ENCODE measurements around the gene SOX4.
A peak's percentile ranks its signal among the peaks of the same experiment; 100 is the strongest.

Gene SOX4

DNA sequence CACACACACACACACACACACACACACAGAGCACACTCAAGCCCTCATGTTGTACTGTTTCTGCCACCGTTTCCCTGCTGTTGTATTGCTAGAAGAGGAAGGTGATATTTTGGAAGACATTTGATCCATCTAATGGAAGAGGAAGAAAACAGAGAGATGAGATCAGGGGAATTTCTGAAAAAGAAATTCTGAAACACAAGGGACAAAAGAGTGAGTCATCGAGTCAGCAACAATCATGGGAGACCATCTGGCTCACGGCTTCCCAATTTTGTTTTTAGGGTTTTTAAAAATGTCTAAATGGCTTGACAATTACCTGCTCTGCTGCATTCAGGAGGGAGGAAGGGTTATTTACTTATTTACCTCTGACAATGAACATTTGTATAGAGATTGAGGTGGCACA is 22.0 kb downstream of the SOX4 start:
- H3K4me2 ChIP-seq (ENCODE audit: low read length), result no peak overlapping the region
- H3K27me3 ChIP-seq (ENCODE audit: control insufficient read depth, insufficient read depth, low read length), result no peaks in the 10 kb centered on the region
- TF ChIP-seq, protein P1, sequence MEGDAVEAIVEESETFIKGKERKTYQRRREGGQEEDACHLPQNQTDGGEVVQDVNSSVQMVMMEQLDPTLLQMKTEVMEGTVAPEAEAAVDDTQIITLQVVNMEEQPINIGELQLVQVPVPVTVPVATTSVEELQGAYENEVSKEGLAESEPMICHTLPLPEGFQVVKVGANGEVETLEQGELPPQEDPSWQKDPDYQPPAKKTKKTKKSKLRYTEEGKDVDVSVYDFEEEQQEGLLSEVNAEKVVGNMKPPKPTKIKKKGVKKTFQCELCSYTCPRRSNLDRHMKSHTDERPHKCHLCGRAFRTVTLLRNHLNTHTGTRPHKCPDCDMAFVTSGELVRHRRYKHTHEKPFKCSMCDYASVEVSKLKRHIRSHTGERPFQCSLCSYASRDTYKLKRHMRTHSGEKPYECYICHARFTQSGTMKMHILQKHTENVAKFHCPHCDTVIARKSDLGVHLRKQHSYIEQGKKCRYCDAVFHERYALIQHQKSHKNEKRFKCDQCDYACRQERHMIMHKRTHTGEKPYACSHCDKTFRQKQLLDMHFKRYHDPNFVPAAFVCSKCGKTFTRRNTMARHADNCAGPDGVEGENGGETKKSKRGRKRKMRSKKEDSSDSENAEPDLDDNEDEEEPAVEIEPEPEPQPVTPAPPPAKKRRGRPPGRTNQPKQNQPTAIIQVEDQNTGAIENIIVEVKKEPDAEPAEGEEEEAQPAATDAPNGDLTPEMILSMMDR (IDR thresholded peaks at IDR 0.05), result no peak
- H3K9me3 ChIP-seq (ENCODE audit: control insufficient read depth, low read length), result no peaks in the 10 kb centered on the region
- H3K79me2 ChIP-seq, result no peaks in the 10 kb centered on the region
- H3K4me1 ChIP-seq, result peaks cover 6% of the 10 kb centered on the region
- no peak overlapping the region for H3K27ac ChIP-seq
- no peaks in the 10 kb centered on the region for H3K36me3 ChIP-seq (ENCODE audit: control insufficient read depth, insufficient read depth, low read length)
- no peak overlapping the region for H3K4me3 ChIP-seq (ENCODE audit: low read depth, low read length)
- no peak overlapping the region for H3K9ac ChIP-seq
- peak overlapping the region; percentile 59 for H2AFZ ChIP-seq

DNA sequence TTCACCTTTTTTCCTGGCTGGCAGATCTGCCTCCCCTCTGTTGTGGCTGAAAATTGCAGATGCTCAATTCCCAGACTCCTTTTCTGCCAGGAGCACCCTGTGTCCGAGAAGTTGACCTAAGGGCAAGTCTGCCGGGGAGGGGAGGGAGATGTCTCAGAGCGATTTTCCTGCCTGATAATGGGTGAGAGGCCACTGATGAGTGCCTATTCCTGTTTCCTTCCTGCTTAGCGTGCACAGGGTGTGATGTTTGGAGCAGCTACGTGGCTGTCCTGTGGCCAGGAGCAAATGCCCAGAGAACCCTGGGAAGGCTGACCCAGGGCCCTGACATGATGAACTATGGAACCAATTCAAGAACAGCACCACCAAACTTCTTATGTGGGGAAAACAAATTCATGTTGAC is 22.5 kb downstream of the SOX4 start:
- Histone ChIP-seq H3K4me2 (ENCODE audit: low read length) (no peak overlapping the region), H3K36me3 (ENCODE audit: control insufficient read depth, insufficient read depth, low read length) (no peaks in the 10 kb centered on the region), H3K79me2 (no peaks in the 10 kb centered on the region), H3K4me1 (peaks cover 6% of the 10 kb centered on the region), H3K27ac (no peak overlapping the region), H2AFZ (peak overlapping the region; percentile 59), H3K9ac (no peak overlapping the region), H3K9me3 (ENCODE audit: control insufficient read depth, low read length) (no peaks in the 10 kb centered on the region), H3K27me3 (ENCODE audit: control insufficient read depth, insufficient read depth, low read length) (no peaks in the 10 kb centered on the region), H3K4me3 (ENCODE audit: low read depth, low read length) (no peak overlapping the region)
- TF ChIP-seq, protein P1 (IDR thresholded peaks at IDR 0.05), result no peak

DNA sequence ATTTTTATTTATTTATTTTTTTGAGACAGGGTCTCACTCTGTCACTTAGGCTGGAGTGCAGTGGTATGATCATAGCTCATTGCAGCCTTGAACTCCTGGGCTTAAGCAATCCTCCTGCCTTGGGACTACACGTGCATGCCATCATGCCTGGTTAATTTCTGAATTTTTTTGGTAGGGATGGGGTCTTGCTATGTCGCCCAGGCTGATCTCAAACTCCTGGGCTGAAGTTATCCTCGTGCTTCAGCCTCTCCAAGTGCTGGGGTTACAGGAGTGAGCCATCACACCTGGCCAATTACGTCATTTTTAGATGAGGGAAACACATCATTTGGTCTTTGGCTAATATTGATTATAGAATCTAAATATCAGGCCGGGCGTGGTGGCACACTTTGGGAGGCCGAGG is 32.1 kb downstream of the SOX4 start:
- Histone ChIP-seq H3K4me3 (ENCODE audit: low read depth, low read length) (no peak overlapping the region), H3K27me3 (ENCODE audit: control insufficient read depth, insufficient read depth, low read length) (no peaks in the 10 kb centered on the region), H3K27ac (no peak overlapping the region), H3K9ac (no peak overlapping the region), H3K4me2 (ENCODE audit: low read length) (no peak overlapping the region), H3K9me3 (ENCODE audit: control insufficient read depth, low read length) (no peaks in the 10 kb centered on the region), H2AFZ (no peak overlapping the region), H3K4me1 (no peaks in the 10 kb centered on the region), H3K79me2 (no peaks in the 10 kb centered on the region), H3K36me3 (ENCODE audit: control insufficient read depth, insufficient read depth, low read length) (no peaks in the 10 kb centered on the region)
- TF ChIP-seq, protein P1 (IDR thresholded peaks at IDR 0.05), result no peak

DNA sequence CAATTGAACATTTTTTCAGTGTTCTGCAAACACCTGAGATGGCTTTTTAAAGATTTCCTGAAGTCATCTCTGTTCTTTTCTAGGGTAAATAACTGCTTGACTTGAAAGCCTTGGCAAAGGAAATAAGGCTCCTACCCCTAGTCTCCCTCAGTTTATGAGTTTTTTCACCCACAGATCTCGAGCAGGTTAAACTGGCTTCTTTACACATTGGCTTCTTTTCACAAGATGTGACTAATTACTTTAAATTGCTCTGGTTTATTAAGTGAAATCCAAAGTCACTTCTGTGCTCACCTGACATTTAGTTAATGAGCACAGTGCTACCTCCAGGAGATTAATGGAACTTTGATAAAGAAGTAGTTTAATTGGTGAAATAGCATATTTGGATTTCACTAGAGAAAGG is 33.2 kb downstream of the SOX4 start:
- no peaks in the 10 kb centered on the region for H3K36me3 ChIP-seq (ENCODE audit: control insufficient read depth, insufficient read depth, low read length)
- TF ChIP-seq, protein P1 (IDR thresholded peaks at IDR 0.05), result no peak
- H3K4me1 ChIP-seq, result no peaks in the 10 kb centered on the region
- H3K4me3 ChIP-seq (ENCODE audit: low read depth, low read length), result no peak overlapping the region
- H3K9me3 ChIP-seq (ENCODE audit: control insufficient read depth, low read length), result no peaks in the 10 kb centered on the region
- no peak overlapping the region for H3K27ac ChIP-seq
- no peak overlapping the region for H2AFZ ChIP-seq
- no peak overlapping the region for H3K4me2 ChIP-seq (ENCODE audit: low read length)
- no peak overlapping the region for H3K9ac ChIP-seq
- no peaks in the 10 kb centered on the region for H3K79me2 ChIP-seq
- H3K27me3 ChIP-seq (ENCODE audit: control insufficient read depth, insufficient read depth, low read length), result no peaks in the 10 kb centered on the region

DNA sequence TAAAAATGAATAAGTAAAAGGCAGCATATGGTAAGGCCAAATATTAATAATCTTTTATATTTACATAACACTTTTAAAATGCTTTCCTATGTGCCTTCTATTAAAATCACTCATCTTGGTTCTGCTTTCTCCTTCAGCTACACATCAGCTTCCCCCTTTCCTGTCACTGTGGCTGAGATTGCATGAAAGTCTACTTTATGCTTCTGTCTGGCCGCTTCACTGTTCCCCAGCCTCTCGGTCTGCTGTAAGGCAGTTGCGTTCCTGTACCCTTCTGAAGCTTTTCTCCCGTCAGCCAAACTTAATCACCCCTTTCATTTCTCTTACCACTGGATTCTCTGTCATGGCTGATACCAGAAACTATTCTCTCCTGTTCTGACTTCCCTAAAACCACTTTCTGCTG is 34.6 kb downstream of the SOX4 start:
- H2AFZ ChIP-seq, result no peak overlapping the region
- no peaks in the 10 kb centered on the region for H3K36me3 ChIP-seq (ENCODE audit: control insufficient read depth, insufficient read depth, low read length)
- H3K4me2 ChIP-seq (ENCODE audit: low read length), result no peak overlapping the region
- H3K4me1 ChIP-seq, result no peaks in the 10 kb centered on the region
- TF ChIP-seq, protein P1 (IDR thresholded peaks at IDR 0.05), result no peak
- H3K9me3 ChIP-seq (ENCODE audit: control insufficient read depth, low read length), result no peaks in the 10 kb centered on the region
- H3K27me3 ChIP-seq (ENCODE audit: control insufficient read depth, insufficient read depth, low read length), result no peaks in the 10 kb centered on the region
- H3K79me2 ChIP-seq, result no peaks in the 10 kb centered on the region
- H3K27ac ChIP-seq, result no peak overlapping the region
- no peak overlapping the region for H3K4me3 ChIP-seq (ENCODE audit: low read depth, low read length)
- H3K9ac ChIP-seq, result no peak overlapping the region

All from parathyroid adenoma (tissue), 2 donors.